SK-N-SH (cell line): ENCODE measurements around the gene SIGLEC15. TPM values are rescaled to one million over a fixed set of nuclear protein-coding genes. Genes with fewer than 3 reads are reported as not detected.

Experiments
- CTCF ChIA-PET: fragments of 300-600, 350-600 bp; formaldehyde crosslinking; extraction: SDS; loops from one replicate; lab custom pipeline; 2021; lab: Yijun Ruan, JAX
- POLR2A ChIA-PET: fragments of 350-600 bp; sonication (Branson Sonifier 250); formaldehyde crosslinking; extraction: SDS; loops from one replicate; lab custom pipeline; 2020; ENCODE audit warnings: antibody characterized with exemption, inconsistent platforms; lab: Yijun Ruan, JAX
- DNase-seq: peaks from one replicate; pipeline ENCODE4 v3.0.0; 2012
- H2AFZ ChIP-seq: fragments of 200-600 bp; sonication (generic); 2 replicates; pipeline ENCODE4 v1.8.1; 2016; ENCODE audit warnings: antibody characterized with exemption, mild to moderate bottlenecking, low read depth
- H3F3A ChIP-seq: fragments of 200-600 bp; sonication (generic); replicated peaks from 2 replicates; pipeline ENCODE3; 2016; ENCODE audit warnings: antibody characterized with exemption, mild to moderate bottlenecking; ENCODE audit not compliant: insufficient read depth
- H3K27ac ChIP-seq, 2 experiments: fragments of 200-500 bp in 1 of 2; fragments of 200-600 bp in 1 of 2; sonication (Bioruptor generic) in 1 of 2; sonication (generic), shearing (Covaris generic) in 1 of 2; 2 replicates each; pipeline versions ENCODE4 v1.5.1 to v1.6.1; 2014 to 2016; ENCODE audit warnings: low read depth in 2 of 2, inconsistent platforms in 1 of 2, low read length in 1 of 2, mild to moderate bottlenecking in 1 of 2, mixed read lengths in 1 of 2
- H3K27me3 ChIP-seq: fragments of 200-600 bp; sonication (generic), shearing (Covaris generic); 2 replicates; pipeline ENCODE4 v1.6.1; 2016; ENCODE audit warnings: mixed run types; ENCODE audit not compliant: insufficient read depth
- H3K36me3 ChIP-seq, 2 experiments: fragments of 200-500 bp in 1 of 2; fragments of 200-600 bp in 1 of 2; sonication (Bioruptor generic) in 1 of 2; sonication (generic) in 1 of 2; replicated peaks in 1 of 2; 2 replicates each; pipeline versions ENCODE3 to v1.5.1; 2014 to 2016; ENCODE audit warnings: low read length in 1 of 2, mild to moderate bottlenecking in 1 of 2; ENCODE audit not compliant: insufficient read depth in 2 of 2, control insufficient read depth in 1 of 2
- H3K4me1 ChIP-seq, 2 experiments: fragments of 200-500 bp in 1 of 2; fragments of 200-600 bp in 1 of 2; sonication (Bioruptor generic) in 1 of 2; sonication (generic), shearing (Covaris generic) in 1 of 2; 2 replicates each; pipeline versions ENCODE4 v1.5.1 to v1.6.1; 2014 to 2016; ENCODE audit warnings: low read depth in 1 of 2, low read length in 1 of 2, mixed run types in 1 of 2; ENCODE audit not compliant: insufficient read depth in 2 of 2, control insufficient read depth in 1 of 2
- H3K4me2 ChIP-seq: fragments of 200-600 bp; sonication (generic), shearing (Covaris generic); 2 replicates; pipeline ENCODE4 v1.6.1; 2017; ENCODE audit warnings: mixed run types
- H3K4me3 ChIP-seq, 2 experiments: fragments of 200-500 bp in 1 of 2; fragments of 200-600 bp in 1 of 2; sonication (Bioruptor generic) in 1 of 2; sonication (generic), shearing (Covaris generic) in 1 of 2; 2 replicates each; pipeline versions ENCODE4 v1.5.1 to v1.8.1; 2014 to 2016; ENCODE audit warnings: low read depth in 2 of 2, inconsistent platforms in 1 of 2, low read length in 1 of 2, mild to moderate bottlenecking in 1 of 2, mixed read lengths in 1 of 2, moderate library complexity in 1 of 2
- H3K79me2 ChIP-seq: fragments of 200-600 bp; sonication (generic); 2 replicates; pipeline ENCODE4 v1.8.1; 2017; ENCODE audit warnings: mild to moderate bottlenecking; ENCODE audit not compliant: insufficient read depth
- H3K9ac ChIP-seq: fragments of 200-600 bp; sonication (generic); 2 replicates; pipeline ENCODE4 v1.6.1; 2017; ENCODE audit warnings: mixed run types
- H3K9me2 ChIP-seq: fragments of 200-600 bp; sonication (generic); 2 replicates; pipeline ENCODE4 v1.6.1; 2017; ENCODE audit warnings: mixed run types
- H3K9me3 ChIP-seq: fragments of 200-600 bp; sonication (generic); 2 replicates; pipeline ENCODE4 v1.6.1; 2017; ENCODE audit warnings: mixed run types, mild to moderate bottlenecking, moderate library complexity
- H4K20me1 ChIP-seq: fragments of 200-600 bp; sonication (generic); 2 replicates; pipeline ENCODE4 v1.6.1; 2017; ENCODE audit warnings: mild to moderate bottlenecking, mixed run types; ENCODE audit not compliant: insufficient read depth
- CHD2 ChIP-seq: fragments of 150-350 bp; IDR thresholded peaks from 2 replicates; pipeline ENCODE4 v1.6.1; 2018; ENCODE audit warnings: low read length; ENCODE audit not compliant: partially characterized antibody
- CTCF ChIP-seq: fragments of 200-600 bp; sonication (generic); IDR thresholded peaks from 2 replicates; pipeline ENCODE4 v1.6.1; 2017; ENCODE audit warnings: antibody characterized with exemption, mild to moderate bottlenecking, moderate library complexity
- ELF1 ChIP-seq: IDR thresholded peaks from 2 replicates; pipeline ENCODE4 v1.4.0; 2012
- EZH2phosphoT487 ChIP-seq: fragments of 200-600 bp; sonication (generic); IDR thresholded peaks from 2 replicates; pipeline ENCODE4 v1.6.1; 2017; ENCODE audit warnings: low read depth, mixed run types, mild to moderate bottlenecking, antibody characterized with exemption, moderate library complexity, borderline replicate concordance
- FOXJ3 ChIP-seq: sonication (generic); formaldehyde crosslinking; IDR thresholded peaks from 2 replicates; pipeline ENCODE4 v1.5.1; 2020; ENCODE audit warnings: mild to moderate bottlenecking, missing genetic modification reagents
- GABPA ChIP-seq: IDR thresholded peaks from 2 replicates; pipeline ENCODE4 v1.4.0; 2012; ENCODE audit warnings: low read depth, mild to moderate bottlenecking
- GATA2 ChIP-seq: sonication (generic); formaldehyde crosslinking; IDR thresholded peaks from 2 replicates; pipeline ENCODE4 v1.5.0; 2020; ENCODE audit warnings: mild to moderate bottlenecking, missing genetic modification reagents
- IRF3 ChIP-seq: fragments of 150-350 bp; IDR thresholded peaks from 2 replicates; pipeline ENCODE4 v1.6.1; 2016; ENCODE audit warnings: mild to moderate bottlenecking, low read depth, low read length
- JUND ChIP-seq: IDR thresholded peaks from 2 replicates; pipeline ENCODE4 v1.4.0; 2012
- MAX ChIP-seq: IDR thresholded peaks from 2 replicates; pipeline ENCODE4 v1.4.0; 2012; ENCODE audit warnings: low read depth
- MEF2A ChIP-seq: IDR thresholded peaks from 2 replicates; pipeline ENCODE4 v1.4.0; 2012; ENCODE audit warnings: low read depth, borderline replicate concordance
- MXI1 ChIP-seq: IDR thresholded peaks from 2 replicates; pipeline ENCODE4 v1.6.1; 2012; ENCODE audit warnings: mild to moderate bottlenecking, low read depth, low read length, improper control_type of control experiment
- NFIC ChIP-seq: IDR thresholded peaks from 2 replicates; pipeline ENCODE4 v1.4.0; 2012; ENCODE audit warnings: borderline replicate concordance
- PBX3 ChIP-seq: IDR thresholded peaks from 2 replicates; pipeline ENCODE4; 2012
- RCOR1 ChIP-seq: fragments of 150-350 bp; IDR thresholded peaks from 2 replicates; pipeline ENCODE4 v1.6.1; 2017; ENCODE audit warnings: antibody characterized with exemption, low read length
- SMC3 ChIP-seq: IDR thresholded peaks from 2 replicates; pipeline ENCODE4 v1.6.1; 2012; ENCODE audit warnings: low read depth, low read length, improper control_type of control experiment
- TAF1 ChIP-seq: IDR thresholded peaks from 2 replicates; pipeline ENCODE4 v1.6.1; 2012; ENCODE audit warnings: low read depth, mild to moderate bottlenecking, low read length, moderate library complexity, borderline replicate concordance
- TCF12 ChIP-seq: IDR thresholded peaks from 2 replicates; pipeline ENCODE4 v1.4.0; 2012
- TEAD4 ChIP-seq: IDR thresholded peaks from 2 replicates; pipeline ENCODE4 v1.4.0; 2012; ENCODE audit warnings: mild to moderate bottlenecking, borderline replicate concordance; ENCODE audit not compliant: insufficient read depth
- ZBTB33 ChIP-seq: IDR thresholded peaks from 2 replicates; pipeline ENCODE4 v1.4.0; 2012; ENCODE audit warnings: low read depth, borderline replicate concordance
- WGBS: methylation state at CpG from one replicate; pipeline ENCODE4 v1.1.6; 2017; ENCODE audit warnings: low lambda C conversion rate; 5-methylcytosine and 5-hydroxymethylcytosine counted together
- polyA plus RNA-seq, 3 experiments: library from polyadenylated mRNA; depleted of rRNA; stranded (reverse); fragments of >200 nt; gene quantifications; 2 replicates each; pipeline ENCODE4 v1.2.3, GENCODE V29; 2012

The SIGLEC15 gene
- polyA plus RNA-seq, 1 of the 3 experiments (the other 2 are of a cell fraction), result 0.10 TPM

- H3K4me3 ChIP-seq, result no peak overlapping the region
- TF ChIP-seq MXI1 (no peak), TCF12 (no peak), EZH2phosphoT487 (no peak), IRF3 (no peak)
- TF ChIP-seq, all 33 proteins: peak for 0
- Histone ChIP-seq H3K9me2 (no peaks in the 10 kb centered on the region), H3F3A (peaks cover 4% of the 10 kb centered on the region), H4K20me1 (no peaks in the 10 kb centered on the region), H3K9me3 (no peaks in the 10 kb centered on the region), H3K79me2 (no peaks in the 10 kb centered on the region), H3K36me3 (peaks cover 69 to 83% of the 10 kb centered on the region in 2 experiments), H3K27ac (no peak overlapping the region), H3K27me3 (no peaks in the 10 kb centered on the region), H3K4me2 (no peak overlapping the region), H3K9ac (no peak overlapping the region), H3K4me1 (no peaks in the 10 kb centered on the region), H2AFZ (no peak overlapping the region)
- 96% methylated on average over 4 of the region's 4 CpGs for WGBS
- CTCF ChIA-PET, result interaction anchor here (2.2 to 2.6 kb wide), 2 partner anchors 23 to 25 kb away, joined by 6 to 7 read pairs; no protein-coding TSS in a partner anchor
- DNase-seq, result no peak
- POLR2A ChIA-PET, result no interaction called here
Observed at GRCh38 chr18:45856531-45856930, 31.1 kb downstream of the SIGLEC15 start.

- DNase-seq, result no peak
- H3K9ac ChIP-seq, result no peak overlapping the region
- no peaks in the 10 kb centered on the region for H3K4me1 ChIP-seq
- TF ChIP-seq MEF2A, result no peak
- TF ChIP-seq ELF1, result no peak
- TF ChIP-seq ZBTB33, result no peak
- TF ChIP-seq RCOR1, result no peak
- TF ChIP-seq SMC3, result no peak
- TF ChIP-seq CHD2, result no peak
- TF ChIP-seq FOXJ3 (CRISPR knock-in tag), result no peak
- TF ChIP-seq NFIC, result no peak
- no peak for TF ChIP-seq GABPA
- TF ChIP-seq CTCF, result no peak
- no peak for TF ChIP-seq PBX3
- TF ChIP-seq JUND, result no peak
- no peak for TF ChIP-seq MXI1
- TF ChIP-seq TCF12, result no peak
- TF ChIP-seq TAF1, result no peak
- TF ChIP-seq MAX, result no peak
- no peak for TF ChIP-seq TEAD4
- no peak for TF ChIP-seq GATA2 (CRISPR knock-in tag)
- H3F3A ChIP-seq, result peaks cover 9% of the 10 kb centered on the region
- no peaks in the 10 kb centered on the region for H3K27me3 ChIP-seq
- no peak overlapping the region for H3K27ac ChIP-seq
- no peak overlapping the region for H2AFZ ChIP-seq
- POLR2A ChIA-PET, result no interaction called here
- H4K20me1 ChIP-seq, result no peaks in the 10 kb centered on the region
- CTCF ChIA-PET, result interaction anchor here (1.4 to 2.9 kb wide), 2 partner anchors 11 to 21 kb away, joined by 3 to 13 read pairs; no protein-coding TSS in a partner anchor
- H3K4me2 ChIP-seq, result no peak overlapping the region
- peaks cover 85 to 86% of the 10 kb centered on the region in 2 experiments for H3K36me3 ChIP-seq
- 98% methylated on average over 3 of the region's 3 CpGs for WGBS
- H3K9me3 ChIP-seq, result peaks cover under 1% of the 10 kb centered on the region; the same call in 1 of the 2 replicates
- H3K79me2 ChIP-seq, result no peaks in the 10 kb centered on the region
- H3K9me2 ChIP-seq, result no peaks in the 10 kb centered on the region
- no peak overlapping the region for H3K4me3 ChIP-seq
Observed at GRCh38 chr18:45859334-45859733, 33.9 kb downstream of the SIGLEC15 start.
